ENCODE results near the gene CDH4. TPM values are rescaled to one million over a fixed set of nuclear protein-coding genes. Genes with fewer than 3 reads are reported as not detected.

The CDH4 gene
- total RNA-seq, 1 donor from 2014 or later: 3.2 TPM

DNA sequence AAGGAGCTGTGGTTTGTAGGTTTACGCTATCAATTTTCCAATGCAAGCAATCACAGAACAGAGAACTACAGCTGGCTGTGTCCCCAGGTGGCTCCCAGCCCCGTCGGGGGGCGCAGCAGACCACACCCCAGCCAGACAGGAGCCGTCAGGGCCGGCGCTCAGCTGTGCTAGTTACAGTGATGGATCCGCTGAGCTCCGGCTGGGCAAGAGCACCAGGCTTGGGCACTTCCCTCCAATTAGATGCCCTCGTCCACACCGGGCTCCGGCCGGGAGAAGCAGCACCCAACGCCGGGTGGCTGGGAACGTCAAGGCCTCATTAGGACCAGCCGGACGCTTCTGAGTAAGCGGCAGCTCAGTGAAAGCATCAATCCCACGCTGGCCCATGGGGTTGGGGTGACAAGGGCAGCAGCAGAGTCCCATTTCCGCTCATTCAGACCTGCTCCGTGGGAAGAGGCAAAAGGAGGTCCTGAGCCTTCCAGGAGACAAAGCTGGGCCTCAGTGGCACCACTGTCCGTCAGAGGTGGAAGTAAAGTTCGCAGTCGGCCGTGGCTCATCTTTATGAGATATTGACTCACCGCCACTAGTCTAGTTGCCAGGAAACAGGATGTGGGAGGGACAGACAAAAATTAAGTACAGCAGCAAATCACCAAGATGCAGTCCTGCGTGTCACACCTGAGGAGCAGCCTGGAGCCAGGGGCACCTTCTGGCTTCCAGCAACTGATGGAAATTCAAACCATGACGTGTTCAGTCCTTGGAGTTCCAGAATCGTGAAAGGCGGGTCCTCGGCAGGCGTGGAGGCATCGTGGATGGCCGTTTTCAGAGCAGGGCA, 649.5 kb downstream of the CDH4 start:
- no peaks in the 10 kb centered on the region for H3K9me3 Mint-ChIP-seq (ENCODE audit: unreplicated experiment)
- no peak overlapping the region for H3K4me2 ChIP-seq (ENCODE audit: low read length)
- no peaks in the 10 kb centered on the region for H3K36me3 ChIP-seq (ENCODE audit: insufficient read depth, low read length)
- no peaks in the 10 kb centered on the region for H4K20me1 ChIP-seq (ENCODE audit: insufficient read depth, low read length)
- TF ChIP-seq, protein P1, sequence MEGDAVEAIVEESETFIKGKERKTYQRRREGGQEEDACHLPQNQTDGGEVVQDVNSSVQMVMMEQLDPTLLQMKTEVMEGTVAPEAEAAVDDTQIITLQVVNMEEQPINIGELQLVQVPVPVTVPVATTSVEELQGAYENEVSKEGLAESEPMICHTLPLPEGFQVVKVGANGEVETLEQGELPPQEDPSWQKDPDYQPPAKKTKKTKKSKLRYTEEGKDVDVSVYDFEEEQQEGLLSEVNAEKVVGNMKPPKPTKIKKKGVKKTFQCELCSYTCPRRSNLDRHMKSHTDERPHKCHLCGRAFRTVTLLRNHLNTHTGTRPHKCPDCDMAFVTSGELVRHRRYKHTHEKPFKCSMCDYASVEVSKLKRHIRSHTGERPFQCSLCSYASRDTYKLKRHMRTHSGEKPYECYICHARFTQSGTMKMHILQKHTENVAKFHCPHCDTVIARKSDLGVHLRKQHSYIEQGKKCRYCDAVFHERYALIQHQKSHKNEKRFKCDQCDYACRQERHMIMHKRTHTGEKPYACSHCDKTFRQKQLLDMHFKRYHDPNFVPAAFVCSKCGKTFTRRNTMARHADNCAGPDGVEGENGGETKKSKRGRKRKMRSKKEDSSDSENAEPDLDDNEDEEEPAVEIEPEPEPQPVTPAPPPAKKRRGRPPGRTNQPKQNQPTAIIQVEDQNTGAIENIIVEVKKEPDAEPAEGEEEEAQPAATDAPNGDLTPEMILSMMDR (IDR thresholded peaks at IDR 0.05; ENCODE audit: insufficient read depth, low read depth, low read length): no peak
- TF ChIP-seq EZH2 (IDR thresholded peaks at IDR 0.05; ENCODE audit: insufficient read depth, low read length): no peak
- DNase-seq (ENCODE audit: low read depth): no peak
- no peaks in the 10 kb centered on the region for H3K27me3 ChIP-seq (ENCODE audit: insufficient read depth, low read length)
- no peak overlapping the region for H3K27ac ChIP-seq (ENCODE audit: low read depth, low read length)
- H3K4me1 Mint-ChIP-seq (ENCODE audit: low read depth, unreplicated experiment): peaks cover 5% of the 10 kb centered on the region
- no peak overlapping the region for H3K27ac Mint-ChIP-seq (ENCODE audit: unreplicated experiment)
- H3K4me3 Mint-ChIP-seq (ENCODE audit: unreplicated experiment): no peak overlapping the region
- H3K27me3 Mint-ChIP-seq (ENCODE audit: low read depth, unreplicated experiment): peaks cover 27% of the 10 kb centered on the region
- H3K36me3 Mint-ChIP-seq (ENCODE audit: low read depth, unreplicated experiment): no peaks in the 10 kb centered on the region
- no peak overlapping the region for H2AFZ ChIP-seq (ENCODE audit: low read depth, low read length)
- peaks cover 3% of the 10 kb centered on the region for H3K4me1 ChIP-seq (ENCODE audit: insufficient read depth, low read length)
- no peak overlapping the region for H3K4me3 ChIP-seq (ENCODE audit: insufficient read depth, low read depth, low read length)
- H3K79me2 ChIP-seq (ENCODE audit: insufficient read depth, low read length): no peaks in the 10 kb centered on the region
- no peaks in the 10 kb centered on the region for H3K9me3 ChIP-seq (ENCODE audit: insufficient read depth, low read depth, low read length)
- H3K9ac ChIP-seq (ENCODE audit: low read length): no peak overlapping the region
- no peak for FAIRE-seq

DNA sequence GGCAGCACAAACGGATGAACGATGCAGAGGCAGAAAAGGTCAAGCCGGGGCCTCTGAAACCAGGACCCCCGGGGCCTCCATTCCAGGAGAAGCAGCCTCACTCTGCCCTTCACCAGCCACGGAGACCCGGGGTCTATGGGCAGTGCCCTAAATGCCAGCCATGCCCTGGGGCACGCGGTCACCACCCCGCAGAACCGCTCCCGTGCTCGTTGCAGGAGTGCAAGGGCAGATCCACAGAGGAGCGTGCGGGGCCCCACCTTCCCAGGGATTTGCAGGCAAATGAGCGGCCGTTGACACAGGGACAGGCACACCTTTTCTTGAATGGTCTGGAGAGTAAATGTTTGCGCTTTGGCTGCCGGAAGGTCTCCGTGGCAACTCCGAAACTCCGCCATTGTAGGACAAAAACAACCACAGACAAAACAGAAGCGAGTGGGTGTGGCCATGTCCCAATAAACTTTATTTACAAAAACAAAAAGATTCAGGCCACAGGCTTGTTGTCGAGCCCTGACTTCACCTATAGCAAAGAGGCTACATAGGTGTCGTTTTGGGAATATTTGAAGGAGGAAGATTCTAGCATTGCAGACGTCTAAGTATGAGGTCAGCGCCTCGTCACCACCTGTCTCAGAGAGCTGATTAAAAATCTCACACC, 650.3 kb downstream of the CDH4 start:
- Histone ChIP-seq H3K9me3 (ENCODE audit: insufficient read depth, low read depth, low read length) (no peaks in the 10 kb centered on the region), H3K4me1 (ENCODE audit: insufficient read depth, low read length) (peaks cover 3% of the 10 kb centered on the region), H3K36me3 (ENCODE audit: insufficient read depth, low read length) (no peaks in the 10 kb centered on the region), H3K9ac (ENCODE audit: low read length) (no peak overlapping the region), H4K20me1 (ENCODE audit: insufficient read depth, low read length) (no peaks in the 10 kb centered on the region), H2AFZ (ENCODE audit: low read depth, low read length) (no peak overlapping the region), H3K4me3 (ENCODE audit: insufficient read depth, low read depth, low read length) (no peak overlapping the region), H3K79me2 (ENCODE audit: insufficient read depth, low read length) (no peaks in the 10 kb centered on the region), H3K27me3 (ENCODE audit: insufficient read depth, low read length) (no peaks in the 10 kb centered on the region), H3K27ac (ENCODE audit: low read depth, low read length) (no peak overlapping the region), H3K4me2 (ENCODE audit: low read length) (no peak overlapping the region)
- no peaks in the 10 kb centered on the region for H3K9me3 Mint-ChIP-seq (ENCODE audit: unreplicated experiment)
- H3K36me3 Mint-ChIP-seq (ENCODE audit: low read depth, unreplicated experiment): no peaks in the 10 kb centered on the region
- H3K4me3 Mint-ChIP-seq (ENCODE audit: unreplicated experiment): no peak overlapping the region
- peaks cover 24% of the 10 kb centered on the region for H3K27me3 Mint-ChIP-seq (ENCODE audit: low read depth, unreplicated experiment)
- DNase-seq (ENCODE audit: low read depth) (no peak), FAIRE-seq (no peak)
- H3K4me1 Mint-ChIP-seq (ENCODE audit: low read depth, unreplicated experiment): peaks cover 5% of the 10 kb centered on the region
- TF ChIP-seq EZH2 (IDR thresholded peaks at IDR 0.05; ENCODE audit: insufficient read depth, low read length): no peak
- TF ChIP-seq, protein P1 (IDR thresholded peaks at IDR 0.05; ENCODE audit: insufficient read depth, low read depth, low read length): no peak
- H3K27ac Mint-ChIP-seq (ENCODE audit: unreplicated experiment): no peak overlapping the region

Measured in astrocyte (in vitro differentiated cells and primary cell).